ENCODE data around the gene MIP.
"Not testable (repeated sequence)": the region's sequence is repeated elsewhere in the genome, so short reads cannot be mapped to it uniquely, and the experiment has no call there.

Gene MIP

GRCh38 chr12:56496704-56497103 lies 42.2 kb upstream of the MIP start:
- not testable (repeated sequence) for H3K79me1 ChIP-seq (ENCODE audit: low read length); H3K27me3 ChIP-seq (ENCODE audit: insufficient read depth, low read length); H3K9ac ChIP-seq (ENCODE audit: low read length); H3K18ac ChIP-seq (ENCODE audit: low read length); H3K4me3 ChIP-seq (ENCODE audit: low read depth, low read length); H2BK12ac ChIP-seq (ENCODE audit: low read length); H4K91ac ChIP-seq (ENCODE audit: low read depth, low read length); H4K12ac ChIP-seq (ENCODE audit: low read depth, low read length); H3K4ac ChIP-seq (ENCODE audit: low read depth, low read length); H3K14ac ChIP-seq (ENCODE audit: low read length); H2AK5ac ChIP-seq (ENCODE audit: low read length); H4K8ac ChIP-seq (ENCODE audit: low read depth, low read length); H3K36me3 ChIP-seq (ENCODE audit: control insufficient read depth in 1 of 2, insufficient read depth in 2 of 2, low read length in 2 of 2); H3K79me2 ChIP-seq (ENCODE audit: control insufficient read depth, insufficient read depth, low read length, poor library complexity); H3K23ac ChIP-seq (ENCODE audit: low read length); H3K27ac ChIP-seq (ENCODE audit: low read depth, low read length); H2BK5ac ChIP-seq (ENCODE audit: low read depth, low read length, poor library complexity); H2AFZ ChIP-seq (ENCODE audit: insufficient read depth, low read length, poor library complexity); H3K4me1 ChIP-seq (ENCODE audit: control insufficient read depth in 1 of 2, insufficient read depth in 2 of 2, low read length in 2 of 2); H3K4me2 ChIP-seq (ENCODE audit: low read length); H2BK120ac ChIP-seq (ENCODE audit: insufficient read depth, low read length, poor library complexity)
- peaks cover 14% of the 10 kb centered on the region for H3K9me3 ChIP-seq (ENCODE audit: insufficient read depth, low read depth, low read length)
- peak; percentile 17 to 54 for DNase-seq
- no CpG with 5 or more reads among the region's 17 CpGs for WGBS (ENCODE audit: extremely low coverage, insufficient coverage, insufficient read length)

DNA sequence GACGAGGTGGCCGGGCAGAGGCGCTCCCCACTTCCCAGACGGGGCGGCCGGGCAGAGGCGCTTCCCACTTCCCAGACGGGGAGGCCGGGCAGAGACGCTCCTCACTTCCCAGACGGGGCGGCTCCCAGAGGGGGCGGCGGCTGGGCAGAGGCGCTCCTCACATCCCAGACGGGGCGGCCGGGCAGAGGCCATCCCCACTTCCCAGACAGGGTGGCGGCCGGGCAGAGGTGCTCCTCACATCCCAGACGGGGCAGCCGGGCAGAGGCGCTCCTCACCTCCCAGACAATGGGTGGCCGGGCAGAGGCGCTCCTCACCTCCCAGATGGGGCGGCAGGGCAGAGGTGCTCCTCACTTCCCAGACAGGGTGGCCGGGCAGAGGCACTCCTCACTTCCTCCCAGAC lies 40.0 kb upstream of the MIP start:
- not testable (repeated sequence) for H3K4me3 ChIP-seq (ENCODE audit: low read depth, low read length); H3K18ac ChIP-seq (ENCODE audit: low read length); H3K14ac ChIP-seq (ENCODE audit: low read length); H2AFZ ChIP-seq (ENCODE audit: insufficient read depth, low read length, poor library complexity); H3K36me3 ChIP-seq (ENCODE audit: control insufficient read depth in 1 of 2, insufficient read depth in 2 of 2, low read length in 2 of 2); H2BK120ac ChIP-seq (ENCODE audit: insufficient read depth, low read length, poor library complexity); H2BK5ac ChIP-seq (ENCODE audit: low read depth, low read length, poor library complexity); H4K12ac ChIP-seq (ENCODE audit: low read depth, low read length); H3K4me2 ChIP-seq (ENCODE audit: low read length); H2AK5ac ChIP-seq (ENCODE audit: low read length); H2BK12ac ChIP-seq (ENCODE audit: low read length); H3K27me3 ChIP-seq (ENCODE audit: insufficient read depth, low read length); H4K8ac ChIP-seq (ENCODE audit: low read depth, low read length); H3K4me1 ChIP-seq (ENCODE audit: control insufficient read depth in 1 of 2, insufficient read depth in 2 of 2, low read length in 2 of 2); H3K4ac ChIP-seq (ENCODE audit: low read depth, low read length); H3K79me1 ChIP-seq (ENCODE audit: low read length); H3K9ac ChIP-seq (ENCODE audit: low read length); DNase-seq; H3K23ac ChIP-seq (ENCODE audit: low read length); H3K79me2 ChIP-seq (ENCODE audit: control insufficient read depth, insufficient read depth, low read length, poor library complexity); H4K91ac ChIP-seq (ENCODE audit: low read depth, low read length); H3K27ac ChIP-seq (ENCODE audit: low read depth, low read length)
- H3K9me3 ChIP-seq (ENCODE audit: insufficient read depth, low read depth, low read length), result peaks cover 12% of the 10 kb centered on the region
- WGBS (ENCODE audit: extremely low coverage, insufficient coverage, insufficient read length), result no CpG with 5 or more reads among the region's 27 CpGs

DNA sequence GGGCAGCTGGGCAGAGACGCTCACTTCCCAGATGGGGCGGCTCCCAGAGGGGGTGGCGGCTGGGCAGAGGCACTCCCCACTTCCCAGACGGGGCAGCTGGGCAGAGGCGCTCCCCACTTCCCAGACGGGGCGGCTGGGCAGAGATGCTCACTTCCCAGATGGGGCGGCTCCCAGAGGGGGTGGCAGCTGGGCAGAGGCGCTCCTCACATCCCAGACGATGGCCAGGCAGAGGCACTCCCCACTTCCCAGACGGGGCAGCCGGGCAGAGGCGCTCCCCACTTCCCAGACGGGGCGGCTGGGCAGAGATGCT lies 39.6 kb upstream of the MIP start:
- H2BK12ac ChIP-seq (ENCODE audit: low read length); H3K4me2 ChIP-seq (ENCODE audit: low read length); H4K91ac ChIP-seq (ENCODE audit: low read depth, low read length); H2AK5ac ChIP-seq (ENCODE audit: low read length); H4K8ac ChIP-seq (ENCODE audit: low read depth, low read length); DNase-seq; H2AFZ ChIP-seq (ENCODE audit: insufficient read depth, low read length, poor library complexity); H3K79me1 ChIP-seq (ENCODE audit: low read length); H3K4me1 ChIP-seq (ENCODE audit: control insufficient read depth in 1 of 2, insufficient read depth in 2 of 2, low read length in 2 of 2); H3K36me3 ChIP-seq (ENCODE audit: control insufficient read depth in 1 of 2, insufficient read depth in 2 of 2, low read length in 2 of 2); H3K27me3 ChIP-seq (ENCODE audit: insufficient read depth, low read length); H3K27ac ChIP-seq (ENCODE audit: low read depth, low read length); H4K12ac ChIP-seq (ENCODE audit: low read depth, low read length); H3K79me2 ChIP-seq (ENCODE audit: control insufficient read depth, insufficient read depth, low read length, poor library complexity); H3K4me3 ChIP-seq (ENCODE audit: low read depth, low read length); H2BK5ac ChIP-seq (ENCODE audit: low read depth, low read length, poor library complexity); H3K14ac ChIP-seq (ENCODE audit: low read length); H3K18ac ChIP-seq (ENCODE audit: low read length); H3K9ac ChIP-seq (ENCODE audit: low read length); H2BK120ac ChIP-seq (ENCODE audit: insufficient read depth, low read length, poor library complexity); H3K23ac ChIP-seq (ENCODE audit: low read length); H3K4ac ChIP-seq (ENCODE audit: low read depth, low read length): not testable (repeated sequence)
- WGBS (ENCODE audit: extremely low coverage, insufficient coverage, insufficient read length), result no CpG with 5 or more reads among the region's 15 CpGs
- H3K9me3 ChIP-seq (ENCODE audit: insufficient read depth, low read depth, low read length), result peaks cover 12% of the 10 kb centered on the region

DNA sequence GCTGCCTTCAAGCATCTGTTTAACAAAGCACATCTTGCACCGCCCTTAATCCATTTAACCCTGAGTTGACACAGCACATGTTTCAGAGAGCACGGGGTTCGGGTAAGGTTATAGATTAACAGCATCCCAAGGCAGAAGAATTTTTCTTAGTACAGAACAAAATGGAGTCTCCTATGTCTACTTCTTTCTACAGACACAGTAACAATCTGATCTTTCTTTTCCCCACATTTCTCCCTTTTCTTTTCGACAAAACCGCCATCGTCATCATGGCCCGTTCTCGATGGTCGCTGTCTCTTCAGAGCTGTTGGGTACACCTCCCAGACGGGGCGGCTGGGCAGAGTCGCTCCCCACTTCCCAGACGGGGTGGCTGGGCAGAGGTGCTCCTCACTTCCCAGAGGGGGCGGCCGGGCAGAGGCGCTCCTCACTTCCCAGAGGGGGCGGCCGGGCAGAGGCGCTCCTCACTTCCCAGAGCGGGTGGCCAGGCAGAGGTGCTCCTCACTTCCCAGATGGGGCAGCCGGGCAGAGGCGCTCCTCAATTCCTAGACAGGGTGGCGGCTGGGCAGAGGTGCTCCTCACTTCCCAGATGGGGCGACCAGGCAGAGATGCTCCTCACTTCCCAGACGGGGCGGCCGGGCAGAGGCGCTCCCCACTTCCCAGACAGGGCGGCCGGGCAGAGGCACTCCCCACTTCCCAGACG lies 39.1 kb upstream of the MIP start:
- not testable (repeated sequence) for H3K9ac ChIP-seq (ENCODE audit: low read length); H3K4me2 ChIP-seq (ENCODE audit: low read length); DNase-seq; H4K91ac ChIP-seq (ENCODE audit: low read depth, low read length); H2AFZ ChIP-seq (ENCODE audit: insufficient read depth, low read length, poor library complexity); H4K8ac ChIP-seq (ENCODE audit: low read depth, low read length); H3K18ac ChIP-seq (ENCODE audit: low read length); H3K4me3 ChIP-seq (ENCODE audit: low read depth, low read length); H3K79me2 ChIP-seq (ENCODE audit: control insufficient read depth, insufficient read depth, low read length, poor library complexity); H3K14ac ChIP-seq (ENCODE audit: low read length); H3K4ac ChIP-seq (ENCODE audit: low read depth, low read length); H2BK12ac ChIP-seq (ENCODE audit: low read length); H2BK5ac ChIP-seq (ENCODE audit: low read depth, low read length, poor library complexity); H3K36me3 ChIP-seq (ENCODE audit: control insufficient read depth in 1 of 2, insufficient read depth in 2 of 2, low read length in 2 of 2); H2AK5ac ChIP-seq (ENCODE audit: low read length); H3K79me1 ChIP-seq (ENCODE audit: low read length); H3K4me1 ChIP-seq (ENCODE audit: control insufficient read depth in 1 of 2, insufficient read depth in 2 of 2, low read length in 2 of 2); H3K27ac ChIP-seq (ENCODE audit: low read depth, low read length); H2BK120ac ChIP-seq (ENCODE audit: insufficient read depth, low read length, poor library complexity); H3K23ac ChIP-seq (ENCODE audit: low read length); H4K12ac ChIP-seq (ENCODE audit: low read depth, low read length)
- Histone ChIP-seq H3K27me3 (ENCODE audit: insufficient read depth, low read length) (peaks cover 12% of the 10 kb centered on the region), H3K9me3 (ENCODE audit: insufficient read depth, low read depth, low read length) (peaks cover 14% of the 10 kb centered on the region)
- no CpG with 5 or more reads among the region's 31 CpGs for WGBS (ENCODE audit: extremely low coverage, insufficient coverage, insufficient read length)
